Activated naive CD4-positive, alpha-beta T cell treated with anti-CD3 and anti-CD28 coated beads for 36 hours (primary cell): Measurements from ENCODE around the gene PIF1. TPM values are rescaled to one million over a fixed set of nuclear protein-coding genes. Genes with fewer than 3 reads are reported as not detected.
A peak's percentile ranks its signal among the peaks of the same experiment; 100 is the strongest.
"Not testable (repeated sequence)": the region's sequence is repeated elsewhere in the genome, so short reads cannot be mapped to it uniquely, and the experiment has no call there.

Experiments used
- CTCF ChIA-PET: fragments of 350-600 bp; sonication (Branson Sonifier 250); formaldehyde crosslinking; loops from one replicate; lab custom pipeline; 2021; ENCODE audit warnings: antibody characterized with exemption; lab: Charles Lee
- DNase-seq: peaks from one replicate; pipeline ENCODE4 v3.0.0-alpha.2; 2020
- H3K27ac Mint-ChIP-seq: one replicate; pipeline ENCODE4 v1.8.0; 2021; ENCODE audit warnings: mild to moderate bottlenecking, mixed read lengths
- H3K27me3 Mint-ChIP-seq: one replicate; pipeline ENCODE4 v1.8.0; 2021; ENCODE audit warnings: low read depth, mixed read lengths
- H3K36me3 Mint-ChIP-seq: one replicate; pipeline ENCODE4 v1.8.0; 2021; ENCODE audit warnings: low read depth, mixed read lengths
- H3K4me1 Mint-ChIP-seq: one replicate; pipeline ENCODE4 v1.8.0; 2021; ENCODE audit warnings: low read depth, mixed read lengths
- H3K4me3 Mint-ChIP-seq: one replicate; pipeline ENCODE4 v1.8.0; 2021; ENCODE audit warnings: mild to moderate bottlenecking, moderate library complexity, mixed read lengths
- H3K9me3 Mint-ChIP-seq: one replicate; pipeline ENCODE4 v1.8.0; 2021; ENCODE audit warnings: mixed read lengths
- intact Hi-C: fragments of 100-400 bp; cut with micrococcal nuclease; formaldehyde crosslinking; loops from one replicate; pipeline ENCODE4 v1.15.1; 2023
- total RNA-seq, 2 experiments: library from RNA; stranded (reverse); gene quantifications; one replicate each; pipeline ENCODE4 v1.2.3, GENCODE V29; 2021

The PIF1 gene
- total RNA-seq, 2 experiments from 2014 or later, result 38.4 to 43.9 TPM

- DNase-seq, result peak; percentile 36
- intact Hi-C loops, result loop anchor here (1.0 to 2.0 kb wide), 5 partner anchors 10 to 204 kb away; partner anchors contain the start of genes MTFMT and PLEKHO2
- H3K36me3 Mint-ChIP-seq, result peaks cover 6% of the 10 kb centered on the region
- CTCF ChIA-PET, result interaction anchor here (0.8 to 1.7 kb wide), 3 partner anchors 11 to 70 kb away, joined by 3 to 8 read pairs (median 4); no protein-coding TSS in a partner anchor
- H3K27me3 Mint-ChIP-seq, result peaks cover 8% of the 10 kb centered on the region
- peak overlapping the region; percentile 84 for H3K4me3 Mint-ChIP-seq
- no peaks in the 10 kb centered on the region for H3K9me3 Mint-ChIP-seq
- peaks cover 20% of the 10 kb centered on the region for H3K4me1 Mint-ChIP-seq
- H3K27ac Mint-ChIP-seq, result peak overlapping the region; percentile 3
Observed at GRCh38 chr15:64824929-64825430, 467 bp downstream of the PIF1 start.

DNA sequence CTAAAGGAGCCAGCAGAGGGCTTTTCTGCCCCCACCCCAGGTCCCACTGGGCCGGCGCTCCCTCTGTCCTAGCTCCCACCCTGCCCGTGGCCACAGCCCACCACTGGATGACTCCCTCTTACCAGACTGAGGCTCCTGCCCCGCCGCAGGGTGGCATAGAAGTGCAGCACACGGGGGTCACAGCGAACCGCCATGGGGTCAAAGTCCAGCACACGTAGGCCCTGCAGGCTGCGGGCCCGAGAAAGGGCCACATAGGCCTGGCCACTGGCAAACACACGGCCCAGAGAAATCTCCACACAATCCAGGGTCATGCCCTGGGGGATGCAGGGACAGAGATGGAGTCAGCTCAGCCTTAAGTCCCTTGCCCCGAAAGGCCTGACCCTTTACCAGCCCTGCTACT lies 9.0 kb downstream of the PIF1 start:
- Mint-ChIP-seq H3K27me3 (no peaks in the 10 kb centered on the region), H3K9me3 (no peaks in the 10 kb centered on the region), H3K27ac (no peak overlapping the region), H3K4me1 (no peaks in the 10 kb centered on the region), H3K36me3 (peaks cover 3% of the 10 kb centered on the region), H3K4me3 (no peak overlapping the region)
- CTCF ChIA-PET, result no interaction called here
- DNase-seq, result no peak
- intact Hi-C loops, result no loop called here

DNA sequence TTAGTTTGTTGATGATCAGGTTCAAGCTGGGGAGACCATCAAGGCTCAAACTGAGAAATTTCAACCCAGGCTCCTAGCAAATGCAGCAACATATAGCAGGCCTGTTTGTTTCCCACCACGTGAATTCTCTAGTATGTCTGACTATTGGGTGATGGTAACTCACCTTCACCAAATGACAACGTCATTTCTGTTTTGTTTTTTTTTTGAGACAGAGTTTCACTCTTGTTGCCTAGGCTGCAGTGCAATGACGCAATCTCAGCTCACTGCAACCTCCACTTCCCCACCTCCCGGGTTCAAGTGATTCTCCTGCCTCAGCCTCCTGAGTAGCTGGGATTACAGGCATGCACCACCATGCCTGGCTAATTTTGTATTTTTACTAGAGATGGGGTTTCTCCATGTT lies 10.5 kb downstream of the PIF1 start:
- CTCF ChIA-PET, H3K9me3 Mint-ChIP-seq, H3K4me1 Mint-ChIP-seq, H3K4me3 Mint-ChIP-seq, H3K27me3 Mint-ChIP-seq, H3K36me3 Mint-ChIP-seq, H3K27ac Mint-ChIP-seq, DNase-seq: not testable (repeated sequence)
- intact Hi-C loops, result loop anchor here (5.0 kb wide), 1 partner anchor 63 kb away; no protein-coding TSS in a partner anchor

GRCh38 chr15:64814283-64814682 lies 11.2 kb downstream of the PIF1 start:
- DNase-seq, H3K9me3 Mint-ChIP-seq, H3K4me1 Mint-ChIP-seq, H3K27me3 Mint-ChIP-seq, H3K27ac Mint-ChIP-seq, H3K36me3 Mint-ChIP-seq, CTCF ChIA-PET, H3K4me3 Mint-ChIP-seq: not testable (repeated sequence)
- intact Hi-C loops, result loop anchor here (5.0 kb wide), 1 partner anchor 62 kb away; no protein-coding TSS in a partner anchor

DNA sequence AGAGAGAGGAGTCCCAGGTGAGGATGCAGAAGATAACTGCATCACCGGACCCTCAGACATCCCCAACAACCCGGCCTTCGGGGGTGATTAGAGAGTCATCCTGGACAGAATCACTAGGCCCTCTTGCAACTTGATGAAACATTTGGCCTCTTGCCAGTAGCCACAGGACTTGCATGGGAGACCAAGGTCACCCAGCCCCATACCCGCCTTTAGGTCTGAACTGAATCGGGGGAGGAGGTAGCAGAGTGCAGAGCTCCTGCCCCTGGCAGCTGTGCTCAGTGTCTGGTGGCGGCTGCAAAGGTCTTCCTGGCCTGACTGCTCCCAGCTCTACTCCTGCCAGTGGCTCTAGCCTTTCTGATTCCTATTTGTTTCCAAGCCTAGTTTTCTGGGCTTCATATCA lies 12.4 kb downstream of the PIF1 start:
- DNase-seq, result no peak
- Mint-ChIP-seq H3K9me3 (no peaks in the 10 kb centered on the region), H3K36me3 (peaks cover 2% of the 10 kb centered on the region), H3K27ac (no peak overlapping the region), H3K4me3 (no peak overlapping the region), H3K27me3 (no peaks in the 10 kb centered on the region), H3K4me1 (peaks cover 3% of the 10 kb centered on the region)
- CTCF ChIA-PET, result interaction anchor here (0.6 kb wide), 2 partner anchors 87 to 94 kb away, joined by 3 to 4 read pairs; no protein-coding TSS in a partner anchor
- intact Hi-C loops, result loop anchor here (5.0 kb wide), 1 partner anchor 61 kb away; no protein-coding TSS in a partner anchor

DNA sequence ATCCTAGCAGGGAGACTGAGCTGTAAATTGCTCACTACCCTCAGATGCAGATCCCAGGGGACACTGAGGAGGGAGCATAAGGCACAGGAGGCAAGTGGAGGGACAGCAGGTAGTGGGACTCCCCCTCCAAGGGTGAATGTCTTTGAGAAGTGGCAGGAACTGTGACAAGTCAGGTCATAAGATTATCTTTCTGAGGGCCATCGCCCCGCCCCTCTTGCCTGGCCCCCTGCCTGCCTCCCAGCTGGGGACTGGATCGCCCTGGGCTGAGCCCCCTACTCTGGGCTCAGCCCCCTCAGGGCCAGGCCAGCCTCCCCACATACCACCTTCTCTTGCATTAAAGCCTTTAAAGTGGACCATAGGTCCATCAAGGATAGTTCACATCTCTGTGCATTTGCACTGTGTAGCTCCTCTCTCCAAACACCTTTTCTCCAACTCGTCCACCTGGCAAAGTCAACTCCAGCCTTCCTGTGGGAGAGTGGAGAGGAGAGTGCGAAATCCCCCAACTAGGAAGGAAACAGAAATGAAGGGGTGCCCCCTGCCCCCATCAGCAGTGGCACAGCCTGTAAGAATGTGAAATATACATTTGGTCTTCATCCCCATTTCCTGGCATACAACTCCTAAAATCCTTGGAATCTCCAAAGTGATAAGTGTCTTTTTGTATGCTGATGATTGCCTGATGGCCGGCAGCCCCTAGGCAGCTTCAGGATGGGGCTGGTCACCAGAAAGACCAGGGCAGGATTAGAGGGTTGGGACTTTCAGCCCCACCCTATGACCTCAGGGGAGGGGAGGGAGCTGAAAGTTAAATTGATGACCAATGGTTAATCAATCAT lies 14.7 kb downstream of the PIF1 start:
- Mint-ChIP-seq H3K9me3 (no peaks in the 10 kb centered on the region), H3K4me1 (peaks cover 3% of the 10 kb centered on the region), H3K27me3 (no peaks in the 10 kb centered on the region), H3K4me3 (no peak overlapping the region), H3K36me3 (no peaks in the 10 kb centered on the region), H3K27ac (no peak overlapping the region)
- DNase-seq, result no peak
- CTCF ChIA-PET, result interaction anchor here (0.6 to 3.9 kb wide), 25 partner anchors 9 to 590 kb away, joined by 3 to 84 read pairs (median 5); partner anchors contain the start of gene PIF1
- intact Hi-C loops, result loop anchor here (1.0 to 5.0 kb wide), 2 partner anchors 58 to 79 kb away; no protein-coding TSS in a partner anchor

- CTCF ChIA-PET, result interaction anchor here (0.6 to 3.9 kb wide), 40 partner anchors 8 to 691 kb away, joined by 3 to 84 read pairs (median 4); no protein-coding TSS in a partner anchor
- intact Hi-C loops, result loop anchor here (1.0 to 5.0 kb wide), 2 partner anchors 58 to 79 kb away; no protein-coding TSS in a partner anchor
- no peaks in the 10 kb centered on the region for H3K9me3 Mint-ChIP-seq
Observed at GRCh38 chr15:64809649-64810496, 15.6 kb downstream of the PIF1 start.

DNA sequence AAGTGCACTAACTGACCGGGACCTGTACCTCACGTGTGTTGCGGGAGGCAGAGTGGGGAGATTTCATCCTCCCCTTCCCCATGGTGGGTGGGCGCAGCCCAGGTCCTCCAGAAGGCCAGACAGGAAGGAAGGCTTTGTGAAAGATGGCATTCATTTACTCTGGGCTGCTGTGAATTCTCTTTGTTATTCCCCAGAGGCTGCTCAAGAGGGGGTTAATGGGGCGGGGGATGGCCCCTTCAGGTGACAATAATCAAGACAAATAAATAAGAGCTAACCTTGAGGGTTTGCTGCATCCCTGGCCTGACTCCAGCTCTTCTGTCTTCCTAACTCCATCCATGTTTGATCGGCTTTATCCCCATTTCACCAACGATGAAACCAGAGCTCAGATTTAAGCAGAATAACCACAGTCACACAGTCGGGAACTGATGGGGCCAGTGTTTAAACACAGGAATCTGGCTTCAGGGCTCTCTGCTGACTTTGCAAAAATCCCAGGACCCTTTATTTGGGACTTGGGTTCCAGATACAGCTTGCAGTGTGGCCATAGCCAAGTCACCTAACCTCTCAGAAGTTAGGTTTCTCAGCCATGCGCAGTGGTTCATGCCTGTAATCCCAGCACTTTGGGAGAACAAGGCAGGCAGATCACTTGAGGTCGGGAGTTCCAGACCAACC lies 16.5 kb downstream of the PIF1 start:
- no peak for DNase-seq
- intact Hi-C loops, result no loop called here
- H3K27ac Mint-ChIP-seq, result no peak overlapping the region
- no peak overlapping the region for H3K4me3 Mint-ChIP-seq
- H3K36me3 Mint-ChIP-seq, result no peaks in the 10 kb centered on the region
- H3K9me3 Mint-ChIP-seq, result no peaks in the 10 kb centered on the region
- CTCF ChIA-PET, result interaction anchor here (0.6 to 3.9 kb wide), 28 partner anchors 8 to 653 kb away, joined by 3 to 84 read pairs (median 5); no protein-coding TSS in a partner anchor
- H3K4me1 Mint-ChIP-seq, result peaks cover 3% of the 10 kb centered on the region
- no peaks in the 10 kb centered on the region for H3K27me3 Mint-ChIP-seq

More at GRCh38 chr15:64809649-64810496, 15.6 kb downstream of the PIF1 start:
- peaks cover 3% of the 10 kb centered on the region for H3K4me1 Mint-ChIP-seq
- no peaks in the 10 kb centered on the region for H3K27me3 Mint-ChIP-seq
- no peak overlapping the region for H3K4me3 Mint-ChIP-seq
- no peaks in the 10 kb centered on the region for H3K36me3 Mint-ChIP-seq
- peak; percentile 86 for DNase-seq
- no peak overlapping the region for H3K27ac Mint-ChIP-seq

DNA sequence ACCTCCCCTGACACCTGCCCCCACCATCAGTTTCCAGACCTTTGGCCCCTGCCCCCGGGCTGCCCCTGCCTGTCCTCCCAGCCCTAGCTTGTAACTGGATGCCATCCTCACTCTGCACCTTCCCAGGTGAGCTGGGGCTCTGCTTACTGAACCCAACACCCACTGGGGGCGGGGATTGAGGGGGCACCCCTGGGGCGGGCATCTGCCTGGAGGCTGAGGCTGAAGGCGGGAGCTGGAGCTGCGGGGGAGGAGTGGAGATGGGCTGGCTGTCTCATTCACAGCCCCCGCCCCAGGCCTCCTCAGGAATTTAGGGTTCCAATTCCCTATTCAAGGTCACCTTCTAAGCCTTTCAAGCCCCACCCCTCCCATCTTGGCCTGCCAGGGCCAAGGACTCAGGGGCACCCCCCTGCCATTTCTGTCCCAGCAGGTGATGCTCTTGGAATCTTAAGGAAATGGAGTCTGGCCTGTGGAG lies 17.7 kb downstream of the PIF1 start:
- Mint-ChIP-seq H3K36me3 (no peaks in the 10 kb centered on the region), H3K4me1 (peaks cover 3% of the 10 kb centered on the region), H3K27me3 (no peaks in the 10 kb centered on the region), H3K9me3 (no peaks in the 10 kb centered on the region), H3K4me3 (no peak overlapping the region), H3K27ac (no peak overlapping the region)
- intact Hi-C loops, result no loop called here
- DNase-seq, result no peak
- CTCF ChIA-PET, result interaction anchor here (0.9 to 3.9 kb wide), 2 partner anchors 12 to 77 kb away, joined by 3 to 22 read pairs; no protein-coding TSS in a partner anchor

- Mint-ChIP-seq H3K36me3 (no peaks in the 10 kb centered on the region), H3K9me3 (no peaks in the 10 kb centered on the region), H3K27ac (no peak overlapping the region), H3K4me1 (peaks cover 3% of the 10 kb centered on the region), H3K4me3 (no peak overlapping the region), H3K27me3 (no peaks in the 10 kb centered on the region)
- CTCF ChIA-PET, result interaction anchor here (0.5 to 0.9 kb wide), 2 partner anchors 76 to 246 kb away, joined by 3 read pairs; no protein-coding TSS in a partner anchor
- DNase-seq, result no peak
- intact Hi-C loops, result no loop called here
Observed at GRCh38 chr15:64807051-64807749, 18.2 kb downstream of the PIF1 start.

- H3K4me3 Mint-ChIP-seq, result no peak overlapping the region
- H3K4me1 Mint-ChIP-seq, result peaks cover 3% of the 10 kb centered on the region
- no peaks in the 10 kb centered on the region for H3K27me3 Mint-ChIP-seq
- DNase-seq, result no peak
- CTCF ChIA-PET, result interaction anchor here (0.5 to 0.6 kb wide), 2 partner anchors 28 to 247 kb away, joined by 3 read pairs; no protein-coding TSS in a partner anchor
- intact Hi-C loops, result no loop called here
- no peaks in the 10 kb centered on the region for H3K9me3 Mint-ChIP-seq
- H3K27ac Mint-ChIP-seq, result no peak overlapping the region
- no peaks in the 10 kb centered on the region for H3K36me3 Mint-ChIP-seq
Observed at GRCh38 chr15:64806509-64806908, 18.9 kb downstream of the PIF1 start.
